ENCODE results near the gene SUMO1. TPM values are rescaled to one million over a fixed set of nuclear protein-coding genes. Genes with fewer than 3 reads are reported as not detected.

Gene SUMO1
- total and polyA plus RNA-seq, 2 of the 8 experiments (the other 6 are each of a cell fraction or from before 2014, with no cell fraction given): 108 to 238 TPM

DNA sequence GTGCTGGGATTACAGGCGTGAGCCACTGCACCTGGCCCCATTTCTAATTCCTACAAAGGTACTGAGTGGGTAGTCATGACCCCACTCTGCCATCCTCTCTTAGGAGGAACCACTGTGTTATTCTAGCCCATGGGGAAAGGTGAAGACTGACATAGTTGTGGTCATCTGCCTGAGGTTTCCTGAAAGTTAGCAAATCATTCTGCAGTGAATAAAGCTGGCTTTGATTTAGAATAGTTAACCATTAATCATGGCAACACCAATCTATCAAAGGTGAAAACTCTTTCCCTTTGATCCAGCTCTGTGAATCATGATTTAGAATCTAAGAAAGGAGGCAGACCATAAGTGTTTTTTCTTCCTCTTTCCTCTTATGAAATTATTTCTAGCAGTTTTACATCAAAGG is 50.8 kb downstream of the SUMO1 start:
- H4K5ac ChIP-seq (ENCODE audit: insufficient read length, low read depth, low read length): no peak overlapping the region
- H2BK120ac ChIP-seq (replicated peaks; ENCODE audit: low read depth, low read length): no peak overlapping the region
- no peak overlapping the region for H3K23ac ChIP-seq (ENCODE audit: insufficient read length)
- no peak overlapping the region for H2BK15ac ChIP-seq (ENCODE audit: low read length)
- no peak overlapping the region for H3K56ac ChIP-seq (replicated peaks; ENCODE audit: insufficient read length, low read depth, low read length)
- H3K9ac ChIP-seq (replicated peaks in 1 of 4; ENCODE audit: extremely low read depth in 1 of 4, low read depth in 3 of 4, low read length in 3 of 4): no peak overlapping the region
- H4K8ac ChIP-seq (ENCODE audit: extremely low read depth, insufficient read depth, low read length): no peak overlapping the region
- no peak overlapping the region for H2BK5ac ChIP-seq (ENCODE audit: low read depth, low read length)
- ChIA-PET POLR2A (ENCODE audit: partially characterized antibody) (interaction anchor here (1.0 kb wide), 2 partner anchors 9 to 210 kb away, joined by 3 read pairs; no protein-coding TSS in a partner anchor), CTCF (ENCODE audit: partially characterized antibody) (interaction anchor here (2.1 kb wide), 1 partner anchor 9 kb away, joined by 4 read pairs; no protein-coding TSS in a partner anchor)
- no peaks in the 10 kb centered on the region for H3K36me3 ChIP-seq (ENCODE audit: control insufficient read depth in 2 of 4, insufficient read depth in 4 of 4, low read length in 3 of 4)
- no peaks in the 10 kb centered on the region for H3K27me3 ChIP-seq (replicated peaks in 1 of 4; ENCODE audit: control insufficient read depth in 3 of 4, extremely low read depth in 1 of 4, insufficient read depth in 3 of 4, low read length in 3 of 4)
- no peak overlapping the region for H4K91ac ChIP-seq (replicated peaks; ENCODE audit: insufficient read length, low read length)
- H3K27ac ChIP-seq (ENCODE audit: low read depth, low read length): no peak overlapping the region
- no peak overlapping the region for H3K4me3 ChIP-seq (ENCODE audit: extremely low read depth in 1 of 4, insufficient read depth in 2 of 4, low read depth in 3 of 4, low read length in 4 of 4)
- H3K18ac ChIP-seq (ENCODE audit: extremely low read depth, low read length): no peak overlapping the region
- no peak overlapping the region for H3K4ac ChIP-seq (replicated peaks; ENCODE audit: insufficient read length, low read depth, low read length)
- no peaks in the 10 kb centered on the region for H3K79me1 ChIP-seq (ENCODE audit: low read depth, low read length)
- no peak overlapping the region for H2AFZ ChIP-seq (ENCODE audit: low read length)
- H2AK5ac ChIP-seq (ENCODE audit: low read depth, low read length): no peak overlapping the region
- DNase-seq (ENCODE audit: low read depth in 1 of 2, low spot score in 2 of 2): peak in 1 of 2 experiments; percentile 27
- FAIRE-seq: no peak
- H3K23me2 ChIP-seq (ENCODE audit: low read depth, low read length): no peaks in the 10 kb centered on the region
- H3K4me1 ChIP-seq (replicated peaks in 1 of 4; ENCODE audit: control insufficient read depth in 3 of 4, insufficient read depth in 4 of 4, low read length in 3 of 4): no peaks in the 10 kb centered on the region
- no peak overlapping the region for H3K4me2 ChIP-seq (ENCODE audit: insufficient read depth in 1 of 2, low read depth in 2 of 2, low read length in 2 of 2)
- no peaks in the 10 kb centered on the region for H3K79me2 ChIP-seq (ENCODE audit: control insufficient read depth in 1 of 2, insufficient read depth in 2 of 2, low read length in 2 of 2)
- no peaks in the 10 kb centered on the region for H4K20me1 ChIP-seq (replicated peaks in 1 of 2; ENCODE audit: control insufficient read depth in 1 of 2, insufficient read depth in 2 of 2, low read length in 2 of 2)
- no peak overlapping the region for H2BK12ac ChIP-seq (ENCODE audit: low read depth, low read length)
- no peaks in the 10 kb centered on the region for H3K9me3 ChIP-seq (ENCODE audit: insufficient read depth in 2 of 2, low read depth in 1 of 2, low read length in 1 of 2)
- no peak overlapping the region for H3K14ac ChIP-seq (ENCODE audit: insufficient read length)
- H2BK20ac ChIP-seq (ENCODE audit: low read length): no peak overlapping the region
- WGBS, 2 experiments (ENCODE audit: extremely low coverage in 1 of 2, insufficient coverage in 1 of 2, insufficient read length in 1 of 2, insufficient replicate concordance in 2 of 2, low coverage in 1 of 2, low lambda C conversion rate in 2 of 2, missing lambda C conversion rate in 1 of 2): 91% methylated on average over 1 of the region's 1 CpG; no CpG with 5 or more reads in 1 of the 2 experiments
- TF ChIP-seq TBP (IDR thresholded peaks at IDR 0.05; ENCODE audit: low read depth, low read length) (no peak), KDM5A (IDR thresholded peaks at IDR 0.05; ENCODE audit: low read length) (no peak), CEBPB (IDR thresholded peaks at IDR 0.05; ENCODE audit: low read depth, low read length) (no peak), BRCA1 (IDR thresholded peaks at IDR 0.05; ENCODE audit: low read depth, low read length) (no peak), SP2 (IDR thresholded peaks at IDR 0.05; ENCODE audit: low read length) (no peak), TAF7 (optimal IDR thresholded peaks at IDR 0.05; ENCODE audit: borderline replicate concordance, low read depth, low read length) (no peak)
